CD4-positive, alpha-beta T cell treated with Interleukin-15 for 1 hour (primary cell): ENCODE data around the gene NR3C2.

Experiments
- DNase-seq: peaks from one replicate; pipeline ENCODE4 v3.0.0-alpha.2; 2020

NR3C2 gene

GRCh38 chr4:148441986-148442831 is at the start of gene NR3C2:
NR3C2 (minus strand) TSS chr4:148442414.
- peak; percentile 98 for DNase-seq

- DNase-seq = no peak
Measured at GRCh38 chr4:148487181-148487580, 45.0 kb upstream of the NR3C2 start.

GRCh38 chr4:148481636-148482035 is 39.4 kb upstream of the NR3C2 start:
- no peak for DNase-seq

GRCh38 chr4:148477276-148477675 is 35.1 kb upstream of the NR3C2 start:
- DNase-seq = no peak

- DNase-seq = no peak
Measured at GRCh38 chr4:148469938-148470337, 27.7 kb upstream of the NR3C2 start.

- DNase-seq = no peak
Measured at GRCh38 chr4:148454835-148455234, 12.6 kb upstream of the NR3C2 start.

- no peak for DNase-seq
Measured at GRCh38 chr4:148453833-148454232, 11.6 kb upstream of the NR3C2 start.

- no peak for DNase-seq
Measured at GRCh38 chr4:148452970-148453369, 10.8 kb upstream of the NR3C2 start.

- DNase-seq = no peak
Measured at GRCh38 chr4:148449921-148450320, 7.7 kb upstream of the NR3C2 start.

- no peak for DNase-seq
Measured at GRCh38 chr4:148448141-148448540, 5.9 kb upstream of the NR3C2 start.

- no peak for DNase-seq
Measured at GRCh38 chr4:148447681-148448080, 5.5 kb upstream of the NR3C2 start.

- no peak for DNase-seq
Measured at GRCh38 chr4:148445860-148446330, 3.7 kb upstream of the NR3C2 start.

- DNase-seq = peak; percentile 63
Measured at GRCh38 chr4:148445071-148445859, 3.1 kb upstream of the NR3C2 start.

- peak; percentile 33 for DNase-seq
Measured at GRCh38 chr4:148444296-148445070, 2.3 kb upstream of the NR3C2 start.

GRCh38 chr4:148443512-148444295 is 1.5 kb upstream of the NR3C2 start:
- peak; percentile 20 for DNase-seq

- DNase-seq = no peak
Measured at GRCh38 chr4:148442832-148443511, 758 bp upstream of the NR3C2 start.

GRCh38 chr4:148441624-148441985 is 609 bp downstream of the NR3C2 start:
- no peak for DNase-seq

GRCh38 chr4:148438047-148438446 is 4.2 kb downstream of the NR3C2 start:
- no peak for DNase-seq

- DNase-seq = no peak
Measured at GRCh38 chr4:148437439-148437838, 4.8 kb downstream of the NR3C2 start.

GRCh38 chr4:148436512-148436911 is 5.7 kb downstream of the NR3C2 start:
- no peak for DNase-seq

- DNase-seq = no peak
Measured at GRCh38 chr4:148435654-148436406, 6.4 kb downstream of the NR3C2 start.
